CD4-positive, CD25-positive, alpha-beta regulatory T cell (primary cell): ENCODE results near the gene SLC27A2. TPM values are rescaled to one million over a fixed set of nuclear protein-coding genes. Genes with fewer than 3 reads are reported as not detected.

ENCODE experiments used
- ATAC-seq, 2 donors: fragments of 150-1000 bp; cut with Tn5 transposase; one replicate each; pipeline ENCODE4 v1.10.0; 2021; ENCODE audit warnings: low read depth in 2 of 2, moderate number of reproducible peaks in 2 of 2, moderate library complexity in 1 of 2
- DNase-seq, 3 donors: peaks; one replicate each; pipeline versions ENCODE4 v3.0.0 to v3.0.0-alpha.2; 2012 to 2022; ENCODE audit warnings: mixed read lengths in 1 of 3
- H3K27ac ChIP-seq: one replicate; pipeline ENCODE4 v1.7.0; 2013; ENCODE audit warnings: mild to moderate bottlenecking, low read length; ENCODE audit not compliant: insufficient read depth, poor library complexity, severe bottlenecking
- H3K27me3 ChIP-seq: one replicate; pipeline ENCODE4 v1.7.0; 2013; ENCODE audit warnings: low read length; ENCODE audit not compliant: control insufficient read depth, insufficient read depth
- H3K36me3 ChIP-seq: one replicate; pipeline ENCODE4 v1.7.0; 2013; ENCODE audit warnings: mild to moderate bottlenecking, low read length, moderate library complexity; ENCODE audit not compliant: control insufficient read depth, insufficient read depth
- H3K4me1 ChIP-seq: 2 replicates; pipeline ENCODE4 v1.7.0; 2013; ENCODE audit warnings: mild to moderate bottlenecking, low read length; ENCODE audit not compliant: insufficient read depth, control insufficient read depth, poor library complexity, severe bottlenecking
- H3K4me3 ChIP-seq: one replicate; pipeline ENCODE4 v1.7.0; 2013; ENCODE audit warnings: low read depth, mild to moderate bottlenecking, low read length, moderate library complexity
- H3K9me3 ChIP-seq, 2 experiments: 1 replicate in 1 of 2; 2 replicates in 1 of 2; pipeline ENCODE4 v1.7.0; 2013; ENCODE audit warnings: low read length in 2 of 2, mild to moderate bottlenecking in 1 of 2, moderate library complexity in 1 of 2; ENCODE audit not compliant: control insufficient read depth in 2 of 2
- H3K27ac Mint-ChIP-seq, 3 donors: one replicate each; pipeline ENCODE4 v1.8.0; 2020 to 2022; ENCODE audit warnings: mild to moderate bottlenecking in 3 of 3, mixed read lengths in 3 of 3, moderate library complexity in 2 of 3
- H3K27me3 Mint-ChIP-seq: one replicate; pipeline ENCODE4 v1.8.0; 2022; ENCODE audit warnings: mild to moderate bottlenecking, mixed read lengths
- H3K36me3 Mint-ChIP-seq: one replicate; pipeline ENCODE4 v1.8.0; 2020; ENCODE audit warnings: mixed read lengths
- H3K4me1 Mint-ChIP-seq, 4 donors: one replicate each; pipeline ENCODE4 v1.8.0; 2020 to 2022; ENCODE audit warnings: mixed read lengths in 4 of 4, mild to moderate bottlenecking in 1 of 4
- H3K4me3 Mint-ChIP-seq, 4 donors: one replicate each; pipeline ENCODE4 v1.8.0; 2020 to 2022; ENCODE audit warnings: mild to moderate bottlenecking in 4 of 4, mixed read lengths in 4 of 4, moderate library complexity in 3 of 4
- H3K9me3 Mint-ChIP-seq, 7 donors: one replicate each; pipeline ENCODE4 v1.8.0; 2020 to 2022; ENCODE audit warnings: mixed read lengths in 7 of 7, mild to moderate bottlenecking in 3 of 7, moderate library complexity in 2 of 7
- polyA plus RNA-seq, 4 donors: library from polyadenylated mRNA; unstranded; fragments of 300-500 nt; fragmentation: Illumina TruSeq; gene quantifications; one replicate each; pipeline ENCODE4 v1.2.3, GENCODE V29; 2021
- total RNA-seq: library from RNA; stranded (reverse); gene quantifications from one replicate; pipeline ENCODE4 v1.2.3, GENCODE V29; 2022

Gene SLC27A2
- total and polyA plus RNA-seq, 5 donors from 2014 or later, result 0.63 to 1.4 (median 1.2) TPM

DNA sequence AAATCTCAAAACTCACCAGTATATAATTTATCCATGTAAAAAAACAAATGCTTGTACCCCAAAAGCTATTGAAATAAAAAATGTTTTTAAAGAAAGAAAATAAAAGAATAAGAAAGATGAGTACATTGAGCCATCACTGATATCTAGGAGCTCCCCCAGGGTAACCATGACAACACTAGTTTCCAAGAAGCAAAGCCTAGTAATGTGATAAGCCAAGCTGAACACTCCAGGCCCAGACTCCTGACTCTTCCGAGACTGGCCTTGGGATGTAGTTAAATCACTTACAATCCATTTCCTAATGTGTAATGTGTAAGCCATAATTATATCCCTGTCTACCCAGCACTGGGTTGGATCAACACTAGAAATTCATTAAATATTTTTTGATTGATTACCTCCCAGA, 41.9 kb upstream of the SLC27A2 start:
- H3K27me3 Mint-ChIP-seq, result peaks cover 18% of the 10 kb centered on the region
- no peaks in the 10 kb centered on the region for H3K36me3 ChIP-seq
- no peak overlapping the region for H3K4me3 ChIP-seq
- H3K4me1 ChIP-seq, result no peaks in the 10 kb centered on the region
- no peak overlapping the region for H3K27ac ChIP-seq
- no peaks in the 10 kb centered on the region for H3K9me3 Mint-ChIP-seq
- H3K4me1 Mint-ChIP-seq, result peaks cover 0 to 4% (median 3%) of the 10 kb centered on the region in 4 donors
- no peaks in the 10 kb centered on the region for H3K36me3 Mint-ChIP-seq
- H3K27ac Mint-ChIP-seq, result no peak overlapping the region
- ATAC-seq (no peak), DNase-seq (no peak)
- H3K27me3 ChIP-seq, result no peaks in the 10 kb centered on the region
- no peak overlapping the region for H3K4me3 Mint-ChIP-seq
- H3K9me3 ChIP-seq, result no peaks in the 10 kb centered on the region

DNA sequence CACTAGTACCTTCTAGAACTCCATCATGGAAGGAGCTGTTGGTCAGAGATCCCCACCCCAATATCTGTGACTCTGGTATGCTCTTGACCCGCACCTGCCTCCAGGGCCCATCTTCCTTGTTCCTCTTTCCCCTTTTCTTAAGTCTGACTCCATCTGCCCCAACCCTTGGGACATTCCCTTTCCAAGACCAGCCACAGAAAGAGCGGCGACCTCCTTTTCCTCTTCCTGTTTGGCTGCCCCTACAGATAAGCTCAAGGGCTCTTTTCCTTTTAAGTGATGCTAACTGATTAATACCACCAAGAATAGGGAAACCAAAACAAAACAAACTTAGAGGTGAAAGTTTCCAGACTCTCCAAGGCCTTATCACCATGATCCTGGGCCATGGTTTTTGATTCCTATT, 41.0 kb upstream of the SLC27A2 start:
- DNase-seq, result no peak
- no peak overlapping the region for H3K27ac ChIP-seq

DNA sequence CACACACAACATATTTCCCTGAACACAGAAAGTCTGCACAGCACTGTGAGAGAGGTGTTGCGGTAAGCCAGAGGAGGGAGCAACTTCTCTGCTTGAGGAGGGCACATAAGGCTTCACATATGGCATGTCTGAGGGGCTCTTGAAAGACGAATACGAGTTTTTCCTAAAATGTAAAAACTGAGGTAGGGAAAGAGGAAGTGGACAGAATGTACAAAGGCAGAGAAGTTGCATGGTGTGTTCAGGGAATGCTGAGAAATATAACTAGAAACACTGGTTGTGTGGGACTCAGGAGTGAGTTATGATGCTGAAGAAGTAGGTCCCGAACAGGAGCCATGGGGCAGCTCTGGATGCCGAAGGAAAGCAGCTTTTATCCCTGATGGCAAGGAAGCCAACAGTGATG, 40.1 kb upstream of the SLC27A2 start:
- Mint-ChIP-seq H3K4me3 (no peak overlapping the region), H3K27me3 (peaks cover 13% of the 10 kb centered on the region), H3K27ac (no peak overlapping the region), H3K4me1 (peaks cover 0 to 3% (median 0%) of the 10 kb centered on the region in 4 donors), H3K9me3 (no peaks in the 10 kb centered on the region), H3K36me3 (no peaks in the 10 kb centered on the region)
- Histone ChIP-seq H3K4me3 (no peak overlapping the region), H3K4me1 (no peaks in the 10 kb centered on the region), H3K36me3 (no peaks in the 10 kb centered on the region), H3K27me3 (no peaks in the 10 kb centered on the region), H3K27ac (no peak overlapping the region), H3K9me3 (no peaks in the 10 kb centered on the region)
- no peak for ATAC-seq
- no peak for DNase-seq

More for the DNA sequence above, 41.0 kb upstream of the SLC27A2 start:
- H3K27me3 Mint-ChIP-seq, result peaks cover 13% of the 10 kb centered on the region
- H3K9me3 Mint-ChIP-seq, result no peaks in the 10 kb centered on the region
- H3K4me1 Mint-ChIP-seq, result peaks cover 0 to 3% (median 0%) of the 10 kb centered on the region in 4 donors
- H3K27ac Mint-ChIP-seq, result no peak overlapping the region
- Histone ChIP-seq H3K27me3 (no peaks in the 10 kb centered on the region), H3K4me3 (no peak overlapping the region), H3K9me3 (no peaks in the 10 kb centered on the region), H3K36me3 (no peaks in the 10 kb centered on the region), H3K4me1 (no peaks in the 10 kb centered on the region)
- no peak for ATAC-seq
- H3K36me3 Mint-ChIP-seq, result no peaks in the 10 kb centered on the region
- no peak overlapping the region for H3K4me3 Mint-ChIP-seq

DNA sequence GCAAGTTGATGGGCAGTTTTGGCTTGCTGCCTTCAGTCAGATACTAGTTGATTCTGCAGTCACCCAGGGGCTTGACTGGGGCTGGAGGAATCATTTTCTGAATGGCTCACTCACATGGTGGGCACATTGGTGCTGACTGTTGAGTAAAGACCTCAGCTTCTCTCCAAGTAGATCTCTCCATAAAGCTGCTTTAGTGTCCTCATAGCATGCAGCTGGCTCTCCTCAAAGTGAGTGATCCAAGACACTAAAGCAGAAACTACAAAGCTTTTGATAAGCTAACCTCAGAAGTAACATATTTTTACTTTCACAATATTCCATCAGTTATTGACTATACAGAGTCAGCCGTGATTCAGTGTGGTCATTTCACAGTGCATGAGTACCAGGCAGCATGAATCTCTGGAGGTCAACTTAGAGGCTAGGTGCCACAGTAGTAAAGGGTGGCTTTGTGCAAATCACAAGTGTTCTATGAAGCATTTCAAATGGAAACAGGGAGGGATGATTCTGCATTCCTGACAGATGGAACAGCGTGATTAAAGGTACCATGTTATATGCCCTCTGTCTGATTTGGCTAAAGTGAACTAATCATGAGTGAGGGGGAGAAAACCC, 38.6 kb upstream of the SLC27A2 start:
- ATAC-seq, result no peak

DNA sequence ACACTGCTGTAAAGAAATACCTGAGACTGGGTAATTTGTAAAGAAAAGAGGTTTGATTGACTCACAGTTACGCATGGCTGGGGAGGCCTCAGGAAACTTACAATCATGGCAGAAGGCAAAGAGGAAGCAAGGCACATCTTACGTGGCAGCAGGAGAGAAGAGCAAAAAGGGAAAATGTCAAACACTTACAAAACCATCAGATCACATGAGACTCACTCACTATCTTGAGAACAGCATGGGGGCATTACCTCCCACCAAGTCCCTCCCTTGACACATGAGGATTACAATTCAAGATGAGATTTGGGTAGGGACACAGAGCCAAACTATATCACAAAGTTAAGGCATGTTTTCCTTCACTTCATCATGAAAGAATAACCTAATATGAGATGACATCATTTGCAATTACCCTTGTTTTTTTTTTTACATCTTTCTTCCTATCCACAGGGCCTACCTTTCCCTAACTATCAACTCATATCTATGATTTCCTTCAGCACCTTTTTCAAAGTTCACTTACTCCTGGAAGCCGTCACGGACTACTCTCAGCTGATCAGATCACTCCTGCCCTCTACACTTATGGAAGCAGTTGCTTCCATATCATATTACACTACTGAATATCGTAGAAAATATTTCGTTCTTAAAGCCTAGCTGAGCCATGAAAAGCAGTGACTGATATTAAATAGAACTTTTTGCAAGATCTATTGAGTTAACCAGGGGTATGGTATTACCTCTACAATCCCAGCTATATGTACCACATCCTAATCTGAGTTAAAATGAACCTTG, 37.5 kb upstream of the SLC27A2 start:
- no peaks in the 10 kb centered on the region for H3K4me1 ChIP-seq
- Mint-ChIP-seq H3K27me3 (peaks cover 13% of the 10 kb centered on the region), H3K4me3 (no peak overlapping the region), H3K4me1 (peaks cover 0 to 3% (median 0%) of the 10 kb centered on the region in 4 donors), H3K27ac (no peak overlapping the region), H3K36me3 (no peaks in the 10 kb centered on the region), H3K9me3 (no peaks in the 10 kb centered on the region)
- H3K27ac ChIP-seq, result no peak overlapping the region
- ATAC-seq (no peak), DNase-seq (no peak)
- no peaks in the 10 kb centered on the region for H3K36me3 ChIP-seq
- H3K27me3 ChIP-seq, result peaks cover 2% of the 10 kb centered on the region
- H3K4me3 ChIP-seq, result no peak overlapping the region
- no peaks in the 10 kb centered on the region for H3K9me3 ChIP-seq

More for the DNA sequence above, 38.6 kb upstream of the SLC27A2 start:
- H3K4me3 Mint-ChIP-seq, result no peak overlapping the region
- Histone ChIP-seq H3K36me3 (no peaks in the 10 kb centered on the region), H3K27ac (no peak overlapping the region), H3K27me3 (no peaks in the 10 kb centered on the region), H3K4me1 (no peaks in the 10 kb centered on the region), H3K4me3 (no peak overlapping the region), H3K9me3 (no peaks in the 10 kb centered on the region)
- H3K4me1 Mint-ChIP-seq, result peaks cover 0 to 3% (median 0%) of the 10 kb centered on the region in 4 donors
- no peak overlapping the region for H3K27ac Mint-ChIP-seq
- H3K36me3 Mint-ChIP-seq, result no peaks in the 10 kb centered on the region
- H3K9me3 Mint-ChIP-seq, result no peaks in the 10 kb centered on the region
- peaks cover 13% of the 10 kb centered on the region for H3K27me3 Mint-ChIP-seq
- no peak for DNase-seq

DNA sequence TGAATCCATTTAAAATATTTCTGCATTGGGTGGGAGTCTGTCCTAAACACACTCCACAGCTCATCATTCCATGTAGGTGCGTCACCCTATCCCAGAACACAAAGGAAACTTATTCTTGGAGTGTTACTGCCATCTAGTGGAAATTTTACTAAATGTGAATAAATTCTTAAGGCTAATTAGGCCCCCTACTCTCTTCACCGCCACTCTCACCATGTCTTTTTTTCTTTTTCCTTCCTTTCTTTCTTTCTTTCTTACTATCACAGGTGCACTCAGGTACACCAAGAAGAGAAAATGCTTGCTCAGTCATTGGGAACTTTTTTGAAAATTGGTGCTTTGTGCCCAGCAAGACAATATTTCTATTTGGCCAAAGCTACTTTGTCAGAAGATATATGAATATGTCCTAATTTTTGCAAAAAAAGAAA, 36.5 kb upstream of the SLC27A2 start:
- Histone ChIP-seq H3K4me1 (no peaks in the 10 kb centered on the region), H3K27ac (no peak overlapping the region), H3K4me3 (no peak overlapping the region), H3K27me3 (peaks cover 2% of the 10 kb centered on the region), H3K9me3 (no peaks in the 10 kb centered on the region), H3K36me3 (no peaks in the 10 kb centered on the region)
- ATAC-seq (peak in 1 of 2 donors; percentile 44), DNase-seq (peak in 2 of 3 donors; percentile 38 to 40)
- Mint-ChIP-seq H3K36me3 (no peaks in the 10 kb centered on the region), H3K27me3 (peaks cover 13% of the 10 kb centered on the region), H3K4me3 (no peak overlapping the region), H3K4me1 (peaks cover 0 to 3% (median 0%) of the 10 kb centered on the region in 4 donors), H3K27ac (no peak overlapping the region), H3K9me3 (no peaks in the 10 kb centered on the region)

DNA sequence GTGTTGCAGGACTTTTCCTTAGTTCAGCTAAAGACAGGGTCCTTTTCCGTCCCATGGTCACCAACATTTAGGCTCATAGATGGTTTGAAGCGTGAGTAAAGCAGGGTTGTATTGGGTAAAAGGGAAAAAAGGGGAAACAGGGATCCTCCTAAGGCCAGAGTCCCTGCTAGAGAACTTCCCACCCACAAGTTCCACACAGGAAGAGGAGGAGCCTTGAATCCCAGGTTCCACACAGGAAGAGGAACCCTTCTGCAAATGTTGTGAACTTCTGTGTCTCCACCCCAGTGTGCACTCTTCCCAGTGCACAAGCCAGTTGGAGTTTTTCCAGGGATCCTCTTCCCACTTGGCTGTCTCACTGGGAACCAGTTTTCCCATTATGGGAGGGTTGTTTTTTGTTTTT, 35.4 kb upstream of the SLC27A2 start:
- peaks cover 0 to 3% (median 0%) of the 10 kb centered on the region in 4 donors for H3K4me1 Mint-ChIP-seq
- H3K9me3 Mint-ChIP-seq, result no peaks in the 10 kb centered on the region
- H3K36me3 Mint-ChIP-seq, result no peaks in the 10 kb centered on the region
- H3K4me3 Mint-ChIP-seq, result no peak overlapping the region
- DNase-seq (no peak), ATAC-seq (no peak)
- H3K4me3 ChIP-seq, result no peak overlapping the region
- no peaks in the 10 kb centered on the region for H3K9me3 ChIP-seq
- H3K27me3 ChIP-seq, result peaks cover 5% of the 10 kb centered on the region
- H3K27ac Mint-ChIP-seq, result no peak overlapping the region
- H3K27me3 Mint-ChIP-seq, result peaks cover 7% of the 10 kb centered on the region
- no peak overlapping the region for H3K27ac ChIP-seq
- no peaks in the 10 kb centered on the region for H3K4me1 ChIP-seq
- H3K36me3 ChIP-seq, result no peaks in the 10 kb centered on the region
